ENCODE measurements around the gene RARRES1. TPM values are rescaled to one million over a fixed set of nuclear protein-coding genes. Genes with fewer than 3 reads are reported as not detected.

The RARRES1 gene
- total RNA-seq, 1 donor from 2014 or later, result 2.4 TPM

GRCh38 chr3:158660711-158661110 lies 71.5 kb downstream of the RARRES1 start:
- no peak for DNase-seq (ENCODE audit: extremely low spot score, unreplicated experiment)
- TF ChIP-seq CTCF (IDR thresholded peaks at IDR 0.05), result no peak
- H3K4me1 Mint-ChIP-seq (ENCODE audit: unreplicated experiment), result no peaks in the 10 kb centered on the region
- H3K36me3 Mint-ChIP-seq (ENCODE audit: unreplicated experiment), result peaks cover 34% of the 10 kb centered on the region
- no peak overlapping the region for H3K27ac Mint-ChIP-seq (ENCODE audit: unreplicated experiment)
- H3K27me3 Mint-ChIP-seq (ENCODE audit: unreplicated experiment), result no peaks in the 10 kb centered on the region
- H3K4me3 Mint-ChIP-seq (ENCODE audit: unreplicated experiment), result no peak overlapping the region
- H3K9me3 Mint-ChIP-seq (ENCODE audit: unreplicated experiment), result no peaks in the 10 kb centered on the region

- H3K27ac Mint-ChIP-seq (ENCODE audit: unreplicated experiment), result peak overlapping the region; percentile 56
Measured at GRCh38 chr3:158659454-158660237, 72.6 kb downstream of the RARRES1 start.

GRCh38 chr3:158658889-158659288 lies 73.4 kb downstream of the RARRES1 start:
- H3K4me1 Mint-ChIP-seq (ENCODE audit: unreplicated experiment), result no peaks in the 10 kb centered on the region
- H3K27ac Mint-ChIP-seq (ENCODE audit: unreplicated experiment), result no peak overlapping the region
- H3K9me3 Mint-ChIP-seq (ENCODE audit: unreplicated experiment), result no peaks in the 10 kb centered on the region
- DNase-seq (ENCODE audit: extremely low spot score, unreplicated experiment), result no peak
- H3K4me3 Mint-ChIP-seq (ENCODE audit: unreplicated experiment), result no peak overlapping the region
- no peaks in the 10 kb centered on the region for H3K27me3 Mint-ChIP-seq (ENCODE audit: unreplicated experiment)
- no peak for TF ChIP-seq CTCF (IDR thresholded peaks at IDR 0.05)
- H3K36me3 Mint-ChIP-seq (ENCODE audit: unreplicated experiment), result peaks cover 24% of the 10 kb centered on the region

More at GRCh38 chr3:158659454-158660237, 72.6 kb downstream of the RARRES1 start:
- peaks cover 30% of the 10 kb centered on the region for H3K36me3 Mint-ChIP-seq (ENCODE audit: unreplicated experiment)
- H3K27me3 Mint-ChIP-seq (ENCODE audit: unreplicated experiment), result no peaks in the 10 kb centered on the region
- TF ChIP-seq CTCF (IDR thresholded peaks at IDR 0.05), result peak; percentile 78
- DNase-seq (ENCODE audit: extremely low spot score, unreplicated experiment), result no peak
- no peaks in the 10 kb centered on the region for H3K9me3 Mint-ChIP-seq (ENCODE audit: unreplicated experiment)
- no peaks in the 10 kb centered on the region for H3K4me1 Mint-ChIP-seq (ENCODE audit: unreplicated experiment)
- no peak overlapping the region for H3K4me3 Mint-ChIP-seq (ENCODE audit: unreplicated experiment)

- H3K27ac Mint-ChIP-seq (ENCODE audit: unreplicated experiment), result no peak overlapping the region
- no peak for TF ChIP-seq CTCF (IDR thresholded peaks at IDR 0.05)
- no peak overlapping the region for H3K4me3 Mint-ChIP-seq (ENCODE audit: unreplicated experiment)
- H3K9me3 Mint-ChIP-seq (ENCODE audit: unreplicated experiment), result no peaks in the 10 kb centered on the region
- DNase-seq (ENCODE audit: extremely low spot score, unreplicated experiment), result no peak
- H3K27me3 Mint-ChIP-seq (ENCODE audit: unreplicated experiment), result no peaks in the 10 kb centered on the region
- no peaks in the 10 kb centered on the region for H3K4me1 Mint-ChIP-seq (ENCODE audit: unreplicated experiment)
- H3K36me3 Mint-ChIP-seq (ENCODE audit: unreplicated experiment), result peaks cover 41% of the 10 kb centered on the region
Measured at GRCh38 chr3:158652463-158652862, 79.8 kb downstream of the RARRES1 start.

DNA sequence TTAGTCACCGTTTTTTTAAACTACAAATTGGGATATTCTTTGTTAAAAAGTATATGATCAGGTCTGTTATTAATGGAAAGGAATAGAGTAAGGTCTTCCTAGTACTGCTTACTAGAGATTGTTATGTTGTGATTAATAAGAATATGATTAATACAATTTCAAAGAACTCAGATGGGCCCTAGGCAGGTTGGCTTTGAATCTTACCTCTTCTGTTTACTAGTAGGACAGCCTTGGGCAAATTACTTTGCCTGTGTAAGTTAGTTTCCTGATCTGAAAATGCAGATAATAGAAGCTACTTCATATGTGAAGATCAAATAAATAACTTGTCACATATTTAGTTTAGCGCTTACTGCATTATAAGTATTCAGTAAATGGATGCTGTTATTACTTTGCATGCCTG lies 81.1 kb downstream of the RARRES1 start:
- peaks cover 43% of the 10 kb centered on the region for H3K36me3 Mint-ChIP-seq (ENCODE audit: unreplicated experiment)
- H3K4me3 Mint-ChIP-seq (ENCODE audit: unreplicated experiment), result no peak overlapping the region
- H3K27ac Mint-ChIP-seq (ENCODE audit: unreplicated experiment), result no peak overlapping the region
- TF ChIP-seq CTCF (IDR thresholded peaks at IDR 0.05), result no peak
- DNase-seq (ENCODE audit: extremely low spot score, unreplicated experiment), result no peak
- H3K4me1 Mint-ChIP-seq (ENCODE audit: unreplicated experiment), result peaks cover 2% of the 10 kb centered on the region
- H3K9me3 Mint-ChIP-seq (ENCODE audit: unreplicated experiment), result no peaks in the 10 kb centered on the region
- H3K27me3 Mint-ChIP-seq (ENCODE audit: unreplicated experiment), result no peaks in the 10 kb centered on the region
